ENCODE data around the gene PFDN4. TPM values are rescaled to one million over a fixed set of nuclear protein-coding genes. Genes with fewer than 3 reads are reported as not detected.

Gene PFDN4
- total RNA-seq, 1 donor from 2014 or later = 83.5 TPM

- no peak for TF ChIP-seq CTCF (IDR thresholded peaks at IDR 0.05; ENCODE audit: insufficient read depth, low read length, severe bottlenecking)
- H3K36me3 ChIP-seq (ENCODE audit: control insufficient read depth, insufficient read depth, low read length) = no peaks in the 10 kb centered on the region
- peaks cover 5% of the 10 kb centered on the region for H3K27me3 ChIP-seq (ENCODE audit: control insufficient read depth, insufficient read depth, low read length)
- no peak overlapping the region for H3K4me3 ChIP-seq (ENCODE audit: low read depth, low read length)
- no peak for DNase-seq (ENCODE audit: low read depth)
- no peak for FAIRE-seq
Measured at GRCh38 chr20:54172532-54172855, 35.4 kb upstream of the PFDN4 start.

GRCh38 chr20:54172856-54173652 is 34.8 kb upstream of the PFDN4 start:
- peaks cover 5% of the 10 kb centered on the region for H3K27me3 ChIP-seq (ENCODE audit: control insufficient read depth, insufficient read depth, low read length)

DNA sequence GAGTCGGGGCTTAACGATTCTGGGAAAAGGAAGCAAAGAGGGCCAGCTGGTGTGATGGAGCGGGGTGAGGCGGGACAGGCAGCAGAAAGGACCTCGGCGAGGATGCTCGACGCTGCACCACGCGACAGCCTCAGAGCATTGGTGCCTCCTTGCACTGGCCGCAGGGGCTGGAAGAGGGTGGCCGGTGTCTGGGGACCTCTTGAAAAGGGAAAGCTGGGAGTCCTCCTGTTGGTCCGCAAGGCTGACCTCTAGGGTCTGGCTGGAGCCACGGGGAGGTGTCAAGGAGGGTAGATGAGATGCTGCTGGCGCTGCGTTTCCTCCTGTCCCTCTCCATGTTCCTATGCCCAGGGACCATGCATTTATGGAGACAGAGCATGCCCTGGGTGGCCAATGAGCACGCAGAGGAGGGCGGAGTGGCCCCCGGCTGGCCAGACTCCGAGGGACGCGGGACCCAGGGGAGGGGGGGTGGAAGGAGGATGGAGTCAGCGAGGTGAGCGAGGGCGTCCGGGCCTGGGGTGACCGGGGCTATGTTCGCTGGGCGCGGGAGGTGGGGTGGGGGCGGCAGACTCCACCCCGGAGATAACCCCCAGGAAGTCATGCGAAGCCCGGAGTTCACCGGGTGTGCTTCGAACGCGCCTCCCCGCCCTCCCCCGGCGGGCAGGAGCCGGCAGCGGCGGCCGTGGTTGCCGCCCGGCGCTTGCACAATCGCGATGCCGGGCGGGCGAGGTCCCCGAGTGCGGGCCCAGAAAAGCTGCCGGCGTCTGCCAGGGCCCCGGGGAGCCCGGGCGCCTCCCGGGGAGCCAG is 34.0 kb upstream of the PFDN4 start, which contains the start of gene CYP24A1:
CYP24A1 (minus strand) TSS at position 334 of the 804 bp plus-strand sequence. CDS start 407 bp downstream, outside the sequence.
- Histone ChIP-seq H3K27me3 (ENCODE audit: control insufficient read depth, insufficient read depth, low read length) (peaks cover 5% of the 10 kb centered on the region), H3K4me3 (ENCODE audit: low read depth, low read length) (no peak within 1 kb of the TSS), H3K36me3 (ENCODE audit: control insufficient read depth, insufficient read depth, low read length) (no peaks in the 10 kb centered on the region)
- no peak for DNase-seq (ENCODE audit: low read depth)
- no peak for TF ChIP-seq CTCF (IDR thresholded peaks at IDR 0.05; ENCODE audit: insufficient read depth, low read length, severe bottlenecking)
- FAIRE-seq = no peak

More at GRCh38 chr20:54172856-54173652, 34.8 kb upstream of the PFDN4 start:
- no peak for TF ChIP-seq CTCF (IDR thresholded peaks at IDR 0.05; ENCODE audit: insufficient read depth, low read length, severe bottlenecking)
- DNase-seq (ENCODE audit: low read depth) (no peak), FAIRE-seq (no peak)
- Histone ChIP-seq H3K4me3 (ENCODE audit: low read depth, low read length) (no peak overlapping the region), H3K36me3 (ENCODE audit: control insufficient read depth, insufficient read depth, low read length) (no peaks in the 10 kb centered on the region)

GRCh38 chr20:54174457-54175175 is 33.3 kb upstream of the PFDN4 start:
- Histone ChIP-seq H3K4me3 (ENCODE audit: low read depth, low read length) (no peak overlapping the region), H3K27me3 (ENCODE audit: control insufficient read depth, insufficient read depth, low read length) (peaks cover 5% of the 10 kb centered on the region), H3K36me3 (ENCODE audit: control insufficient read depth, insufficient read depth, low read length) (no peaks in the 10 kb centered on the region)
- DNase-seq (ENCODE audit: low read depth) (peak; percentile 41), FAIRE-seq (no peak)
- no peak for TF ChIP-seq CTCF (IDR thresholded peaks at IDR 0.05; ENCODE audit: insufficient read depth, low read length, severe bottlenecking)

- FAIRE-seq = no peak
Measured at GRCh38 chr20:54176610-54177009, 31.3 kb upstream of the PFDN4 start.

More at GRCh38 chr20:54176610-54177009, 31.3 kb upstream of the PFDN4 start:
- peak; percentile 87 for DNase-seq (ENCODE audit: low read depth)
- no peaks in the 10 kb centered on the region for H3K36me3 ChIP-seq (ENCODE audit: control insufficient read depth, insufficient read depth, low read length)
- H3K4me3 ChIP-seq (ENCODE audit: low read depth, low read length) = no peak overlapping the region
- no peak for TF ChIP-seq CTCF (IDR thresholded peaks at IDR 0.05; ENCODE audit: insufficient read depth, low read length, severe bottlenecking)
- H3K27me3 ChIP-seq (ENCODE audit: control insufficient read depth, insufficient read depth, low read length) = peaks cover 8% of the 10 kb centered on the region

Data from bronchial epithelial cell (primary cell).